Activated CD4-positive, alpha-beta T cell treated with anti-CD3 and anti-CD28 coated beads, Interleukin-2, amount 10 ng/mL, durations not matched to agents 24 days and 14 days (primary cell): Measurements from ENCODE around the gene LHX8. TPM values are rescaled to one million over a fixed set of nuclear protein-coding genes. Genes with fewer than 3 reads are reported as not detected.
"Not testable (repeated sequence)": the region's sequence is repeated elsewhere in the genome, so short reads cannot be mapped to it uniquely, and the experiment has no call there.

Source experiments
- DNase-seq: peaks from one replicate; pipeline ENCODE4 v3.0.0; 2022
- H3K27ac Mint-ChIP-seq: one replicate; pipeline ENCODE4 v1.8.0; 2022; ENCODE audit warnings: mild to moderate bottlenecking, mixed read lengths
- H3K27me3 Mint-ChIP-seq: one replicate; pipeline ENCODE4 v1.8.0; 2022; ENCODE audit warnings: mixed read lengths
- H3K36me3 Mint-ChIP-seq: one replicate; pipeline ENCODE4 v1.8.0; 2022; ENCODE audit warnings: low read depth, mild to moderate bottlenecking, mixed read lengths
- H3K4me1 Mint-ChIP-seq: one replicate; pipeline ENCODE4 v1.8.0; 2021; ENCODE audit warnings: mixed read lengths
- H3K4me3 Mint-ChIP-seq: one replicate; pipeline ENCODE4 v1.8.0; 2022; ENCODE audit warnings: mild to moderate bottlenecking, moderate library complexity, mixed read lengths
- H3K9me3 Mint-ChIP-seq: one replicate; pipeline ENCODE4 v1.8.0; 2021; ENCODE audit warnings: mixed read lengths
- intact Hi-C: fragments of 100-400 bp; cut with micrococcal nuclease; formaldehyde crosslinking; loops from one replicate; pipeline ENCODE4 v1.15.1; 2023
- total RNA-seq: library from RNA; stranded (reverse); gene quantifications from 2 replicates; pipeline ENCODE4 v1.2.3, GENCODE V29; 2022

LHX8 gene
- total RNA-seq, 1 donor from 2014 or later, result not detected

DNA sequence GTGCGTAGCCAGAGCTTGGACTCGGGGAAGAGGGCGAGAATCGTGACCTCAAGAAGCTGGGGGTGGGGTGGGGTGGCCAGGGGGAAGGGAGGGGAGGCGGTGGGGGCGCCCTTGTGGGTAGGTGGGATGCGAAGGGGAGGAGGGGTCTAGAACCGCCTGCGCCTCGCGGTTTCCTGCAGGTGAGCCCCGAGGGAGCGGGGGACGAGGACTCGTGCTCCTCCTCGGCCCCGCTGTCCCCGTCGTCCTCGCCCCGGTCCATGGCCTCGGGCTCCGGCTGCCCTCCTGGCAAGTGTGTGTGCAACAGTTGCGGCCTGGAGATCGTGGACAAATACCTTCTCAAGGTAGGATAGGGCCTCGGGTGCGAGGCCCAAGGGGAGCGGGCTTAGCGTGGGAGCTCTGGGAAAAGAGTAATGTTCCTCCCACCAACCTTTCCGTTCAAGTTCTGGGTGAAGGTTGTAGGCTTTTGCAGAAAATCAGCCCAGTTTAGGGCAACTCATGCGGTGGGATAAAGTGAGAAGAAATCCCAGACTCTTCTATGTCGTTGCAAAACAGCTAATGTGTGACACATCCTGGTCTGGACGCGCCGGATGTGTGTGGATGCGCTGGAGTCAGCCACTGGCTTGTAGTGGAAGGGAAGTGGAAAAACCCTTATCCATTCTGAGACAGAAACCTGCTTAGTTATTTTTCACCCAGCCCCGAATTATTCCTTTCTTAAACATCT lies 2.9 kb downstream of the LHX8 start:
- DNase-seq, result no peak
- H3K4me3 Mint-ChIP-seq, result no peak overlapping the region
- H3K27ac Mint-ChIP-seq, result no peak overlapping the region
- no peaks in the 10 kb centered on the region for H3K36me3 Mint-ChIP-seq
- peaks cover 65% of the 10 kb centered on the region for H3K27me3 Mint-ChIP-seq
- peaks cover 9% of the 10 kb centered on the region for H3K4me1 Mint-ChIP-seq
- peaks cover 13% of the 10 kb centered on the region for H3K9me3 Mint-ChIP-seq
- intact Hi-C loops, result loop anchor here (10.0 kb wide), 2 partner anchors 362 to 478 kb away; partner anchors contain the start of gene SLC44A5

DNA sequence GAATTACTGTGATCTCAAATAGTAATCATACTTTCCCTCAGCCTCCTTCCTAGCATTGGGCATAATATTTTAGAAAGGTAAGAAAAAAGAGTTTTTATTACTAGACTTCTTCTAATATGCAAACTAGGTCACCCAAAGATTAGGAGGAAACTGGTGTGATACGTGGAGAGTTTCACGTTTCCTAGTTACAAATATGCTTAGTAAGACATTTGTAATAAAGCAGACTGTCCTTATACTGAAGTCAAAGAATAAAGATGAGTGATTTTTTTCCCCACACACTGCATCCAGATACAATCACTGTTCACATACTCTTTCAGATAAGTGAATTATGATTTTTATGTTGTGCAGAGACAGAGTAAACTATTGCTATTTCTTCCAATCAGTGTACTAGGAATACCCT lies 17.9 kb downstream of the LHX8 start:
- H3K9me3 Mint-ChIP-seq, result no peaks in the 10 kb centered on the region
- intact Hi-C loops, result no loop called here
- no peaks in the 10 kb centered on the region for H3K36me3 Mint-ChIP-seq
- no peak overlapping the region for H3K4me3 Mint-ChIP-seq
- H3K4me1 Mint-ChIP-seq, result no peaks in the 10 kb centered on the region
- no peak for DNase-seq
- no peaks in the 10 kb centered on the region for H3K27me3 Mint-ChIP-seq
- H3K27ac Mint-ChIP-seq, result no peak overlapping the region

DNA sequence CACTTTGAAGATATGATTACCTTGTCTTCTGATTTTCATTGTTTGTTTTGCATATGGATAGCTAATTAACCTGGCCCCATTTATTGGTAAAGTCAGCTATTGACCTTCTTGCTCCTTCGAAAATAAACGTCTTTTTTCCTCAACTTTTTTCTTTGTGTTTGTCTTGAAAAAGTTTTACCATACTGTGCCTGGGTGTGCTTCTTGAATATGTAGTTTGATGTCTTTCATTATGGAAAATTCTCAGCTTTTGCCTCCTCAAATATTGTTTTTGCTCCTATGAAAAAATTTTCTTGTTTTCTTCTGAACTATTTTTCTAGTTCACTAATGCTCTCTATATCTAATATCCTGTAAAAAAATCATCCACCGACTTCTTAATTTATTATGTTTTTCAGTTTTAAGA lies 25.0 kb downstream of the LHX8 start:
- Mint-ChIP-seq H3K27ac (no peak overlapping the region), H3K4me1 (no peaks in the 10 kb centered on the region), H3K4me3 (no peak overlapping the region), H3K27me3 (no peaks in the 10 kb centered on the region), H3K36me3 (no peaks in the 10 kb centered on the region), H3K9me3 (no peaks in the 10 kb centered on the region)
- intact Hi-C loops, result no loop called here
- no peak for DNase-seq

DNA sequence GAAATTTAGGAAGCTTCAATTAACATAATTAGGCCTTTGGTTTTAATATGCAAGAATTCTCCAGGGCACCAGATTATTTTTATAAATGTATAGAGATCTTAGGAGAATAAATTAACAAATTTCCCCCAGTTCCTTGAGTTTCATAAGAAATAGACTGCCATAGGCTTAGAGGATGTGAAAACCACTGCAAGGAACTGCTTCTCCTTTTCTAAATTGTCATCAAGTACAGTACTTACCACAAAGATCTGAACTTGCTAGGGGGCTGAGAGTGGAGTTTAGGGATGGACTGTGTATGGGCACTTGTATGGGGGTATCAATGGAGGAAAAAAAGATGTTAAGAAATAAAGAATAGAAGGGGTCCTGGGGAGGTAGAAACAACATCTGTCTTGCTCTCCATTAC lies 31.1 kb downstream of the LHX8 start:
- no peaks in the 10 kb centered on the region for H3K9me3 Mint-ChIP-seq
- no peaks in the 10 kb centered on the region for H3K27me3 Mint-ChIP-seq
- no peak for DNase-seq
- no peak overlapping the region for H3K27ac Mint-ChIP-seq
- no peak overlapping the region for H3K4me3 Mint-ChIP-seq
- no peaks in the 10 kb centered on the region for H3K4me1 Mint-ChIP-seq
- intact Hi-C loops, result no loop called here
- no peaks in the 10 kb centered on the region for H3K36me3 Mint-ChIP-seq

DNA sequence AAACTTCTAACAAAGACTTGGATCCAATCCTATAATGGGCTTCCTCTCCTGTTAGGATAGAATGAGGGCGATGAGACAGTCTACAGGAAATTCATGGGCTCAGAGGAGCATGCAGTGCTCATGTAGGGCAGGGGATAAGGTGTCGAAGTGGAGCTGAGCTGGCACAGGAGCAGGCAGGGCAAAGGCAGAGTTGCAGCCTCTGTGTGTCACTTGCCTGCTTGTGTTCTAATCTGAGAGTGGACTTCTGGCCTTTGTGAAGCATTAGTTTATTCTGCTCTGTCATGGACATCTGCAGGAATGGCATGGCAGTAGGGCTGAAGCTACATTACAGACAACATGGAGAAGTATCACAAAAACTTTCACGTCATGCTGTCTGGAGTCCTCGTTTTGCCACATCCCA lies 32.6 kb downstream of the LHX8 start:
- no peaks in the 10 kb centered on the region for H3K9me3 Mint-ChIP-seq
- no peak for DNase-seq
- intact Hi-C loops, result no loop called here
- no peak overlapping the region for H3K4me3 Mint-ChIP-seq
- no peaks in the 10 kb centered on the region for H3K36me3 Mint-ChIP-seq
- H3K27me3 Mint-ChIP-seq, result no peaks in the 10 kb centered on the region
- H3K27ac Mint-ChIP-seq, result no peak overlapping the region
- H3K4me1 Mint-ChIP-seq, result no peaks in the 10 kb centered on the region

DNA sequence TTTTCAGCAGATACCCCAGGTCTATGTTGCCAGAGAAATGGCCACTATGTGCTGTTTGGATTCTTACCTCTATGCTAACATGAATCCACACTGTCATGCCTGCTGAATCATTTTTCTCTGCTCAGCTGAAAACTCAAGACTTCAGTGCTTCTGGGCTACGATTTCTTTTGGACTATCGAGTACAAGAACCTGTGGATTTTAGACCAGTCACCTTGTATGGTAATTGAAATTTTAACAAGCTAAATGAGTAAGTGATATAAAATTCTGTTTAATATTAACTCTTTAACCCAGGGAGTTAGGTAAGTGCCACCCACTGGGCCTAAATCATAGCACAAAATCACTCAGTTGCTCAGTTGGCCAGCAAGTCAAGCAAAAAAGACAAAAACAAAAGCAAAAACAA lies 35.8 kb downstream of the LHX8 start:
- intact Hi-C loops, result no loop called here

DNA sequence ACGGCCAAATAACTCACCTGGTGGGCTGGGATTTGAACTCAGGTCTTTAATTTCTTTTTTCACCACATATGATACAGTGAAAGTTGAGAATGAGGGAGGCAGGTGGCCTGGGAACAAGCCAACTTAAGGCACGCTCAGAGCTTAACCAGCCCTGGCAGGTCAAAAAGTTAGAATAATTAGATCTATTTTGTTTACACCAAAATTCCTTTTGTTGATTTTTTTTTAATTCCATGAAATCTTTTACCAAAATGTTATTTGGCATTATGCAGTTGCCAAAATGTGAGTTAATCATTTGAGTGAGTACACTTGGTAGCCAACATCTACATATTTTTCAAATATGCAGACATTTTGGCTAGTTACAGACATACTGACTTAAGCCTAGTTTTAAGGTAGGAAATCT lies 36.8 kb downstream of the LHX8 start:
- intact Hi-C loops, result no loop called here
- Mint-ChIP-seq H3K4me3 (no peak overlapping the region), H3K27me3 (no peaks in the 10 kb centered on the region), H3K27ac (no peak overlapping the region), H3K36me3 (no peaks in the 10 kb centered on the region), H3K9me3 (no peaks in the 10 kb centered on the region), H3K4me1 (no peaks in the 10 kb centered on the region)
- no peak for DNase-seq

More for the DNA sequence above, 35.8 kb downstream of the LHX8 start:
- no peak overlapping the region for H3K4me3 Mint-ChIP-seq
- DNase-seq, result no peak
- H3K36me3 Mint-ChIP-seq, result no peaks in the 10 kb centered on the region
- no peaks in the 10 kb centered on the region for H3K9me3 Mint-ChIP-seq
- H3K4me1 Mint-ChIP-seq, result no peaks in the 10 kb centered on the region
- H3K27me3 Mint-ChIP-seq, result no peaks in the 10 kb centered on the region
- no peak overlapping the region for H3K27ac Mint-ChIP-seq

DNA sequence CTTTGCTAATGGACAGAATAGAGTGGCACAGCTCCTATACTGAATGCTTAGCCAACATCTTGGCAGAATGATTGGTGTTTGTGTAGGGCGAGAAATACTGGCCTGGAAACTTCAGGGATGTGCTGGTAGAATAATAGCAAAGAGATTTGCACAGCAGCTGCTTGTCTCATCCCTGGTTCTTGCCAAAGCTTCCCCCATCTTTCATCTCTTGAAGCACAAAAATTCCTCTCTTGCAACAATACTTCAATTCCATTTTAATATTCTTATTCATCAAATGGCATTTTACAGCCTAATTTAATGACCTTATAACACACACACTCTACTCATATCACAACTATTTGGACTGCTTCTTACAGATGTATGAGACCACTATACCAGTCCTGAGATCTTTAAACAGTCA lies 37.7 kb downstream of the LHX8 start:
- H3K4me3 Mint-ChIP-seq, result no peak overlapping the region
- H3K27me3 Mint-ChIP-seq, result no peaks in the 10 kb centered on the region
- no peaks in the 10 kb centered on the region for H3K4me1 Mint-ChIP-seq
- intact Hi-C loops, result no loop called here
- no peak for DNase-seq
- H3K27ac Mint-ChIP-seq, result no peak overlapping the region
- no peaks in the 10 kb centered on the region for H3K9me3 Mint-ChIP-seq
- no peaks in the 10 kb centered on the region for H3K36me3 Mint-ChIP-seq

DNA sequence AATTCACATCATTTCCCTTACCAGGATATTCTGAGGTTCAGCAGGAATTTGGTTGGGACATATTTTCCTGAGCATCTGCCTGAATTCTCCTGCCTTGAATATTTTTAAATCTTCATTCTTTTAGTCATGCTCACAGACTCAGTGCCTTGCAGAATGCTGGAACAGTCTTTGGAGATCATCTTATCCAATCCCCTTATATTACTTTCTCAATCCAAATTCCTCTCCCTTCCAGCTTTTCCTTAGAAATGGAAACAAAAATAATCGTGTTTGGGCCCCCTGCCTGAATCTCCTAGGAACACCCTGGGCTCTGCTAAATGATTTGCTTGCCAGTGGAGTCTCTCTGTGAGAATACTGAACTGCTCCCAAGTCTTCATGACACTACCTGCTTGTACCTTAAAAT lies 38.4 kb downstream of the LHX8 start:
- H3K4me1 Mint-ChIP-seq, result no peaks in the 10 kb centered on the region
- no peak overlapping the region for H3K27ac Mint-ChIP-seq
- no peaks in the 10 kb centered on the region for H3K9me3 Mint-ChIP-seq
- no peaks in the 10 kb centered on the region for H3K27me3 Mint-ChIP-seq
- no peak for DNase-seq
- intact Hi-C loops, result no loop called here
- H3K36me3 Mint-ChIP-seq, result no peaks in the 10 kb centered on the region
- H3K4me3 Mint-ChIP-seq, result no peak overlapping the region

DNA sequence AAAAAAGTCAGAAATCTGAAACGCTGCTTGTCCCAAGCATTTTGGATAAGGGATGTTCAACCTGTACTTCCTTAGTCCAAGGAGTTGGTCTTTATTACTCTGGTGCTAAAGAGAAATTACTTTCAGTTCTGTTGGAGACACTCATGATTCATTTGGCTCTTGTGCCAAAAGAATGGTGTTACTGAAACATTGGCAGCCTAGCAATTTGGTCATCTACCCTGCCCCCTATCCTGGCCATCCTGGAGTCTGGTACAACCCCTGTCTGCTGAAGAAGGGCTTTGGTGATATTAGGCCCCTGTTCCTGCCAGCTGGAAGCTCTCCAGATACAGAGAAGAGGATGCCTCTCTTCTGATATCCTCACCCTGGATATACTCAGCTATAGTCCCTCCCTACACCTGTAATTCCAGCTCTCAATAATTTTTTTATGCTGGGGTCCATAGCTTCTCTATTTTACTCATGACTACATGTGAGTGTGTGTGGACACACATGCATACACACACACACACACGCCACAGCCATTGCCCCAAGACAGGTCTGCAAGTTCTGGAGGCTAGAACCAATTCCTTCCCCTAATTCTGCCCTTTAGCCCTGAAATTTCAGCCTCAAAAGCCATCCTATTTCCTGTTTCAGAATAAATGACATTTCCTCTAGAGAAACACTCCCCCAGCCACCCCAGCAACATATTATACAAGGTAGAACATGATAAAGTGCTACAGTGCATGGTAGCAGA lies 40.0 kb downstream of the LHX8 start:
- H3K4me1 Mint-ChIP-seq, result no peaks in the 10 kb centered on the region
- intact Hi-C loops, result no loop called here
- no peaks in the 10 kb centered on the region for H3K27me3 Mint-ChIP-seq
- H3K36me3 Mint-ChIP-seq, result no peaks in the 10 kb centered on the region
- DNase-seq, result no peak
- H3K27ac Mint-ChIP-seq, result no peak overlapping the region
- H3K4me3 Mint-ChIP-seq, result no peak overlapping the region
- no peaks in the 10 kb centered on the region for H3K9me3 Mint-ChIP-seq

DNA sequence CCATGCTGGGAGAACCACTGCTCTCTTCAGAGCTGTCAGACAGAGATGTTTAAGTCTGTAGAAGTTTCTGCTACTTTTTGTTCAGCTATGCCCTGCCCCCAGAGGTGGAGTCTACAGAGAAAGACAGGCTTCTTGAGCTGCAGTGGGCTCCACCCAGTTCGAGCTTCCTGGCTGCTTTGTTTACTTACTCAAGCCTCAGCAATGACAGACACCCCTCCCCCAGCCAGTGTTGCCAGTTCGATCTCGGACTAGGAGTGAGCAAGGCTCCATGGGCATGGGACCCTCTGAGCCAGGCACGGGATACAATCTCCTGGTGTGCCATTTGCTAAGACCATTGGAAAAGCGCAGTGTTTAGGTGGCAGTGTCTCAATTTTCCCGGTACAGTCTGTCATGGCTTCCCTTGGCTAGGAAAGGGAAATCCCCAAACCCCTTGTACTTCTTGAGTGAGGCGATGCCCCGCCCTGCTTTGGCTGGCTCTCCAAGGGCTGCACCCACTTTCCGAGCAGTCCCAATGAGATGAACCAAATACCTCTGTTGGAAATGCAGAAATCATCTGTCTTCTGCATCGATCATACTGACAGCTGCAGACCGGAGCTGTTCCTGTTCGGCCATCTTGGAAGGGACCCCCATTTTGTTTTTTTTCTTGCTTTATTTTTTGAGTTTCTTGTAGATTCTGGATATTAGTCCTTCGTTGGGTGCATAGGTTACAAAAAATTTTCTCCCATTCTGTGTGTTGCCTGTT lies 47.2 kb downstream of the LHX8 start:
- H3K27me3 Mint-ChIP-seq, H3K36me3 Mint-ChIP-seq, DNase-seq, H3K27ac Mint-ChIP-seq, H3K9me3 Mint-ChIP-seq, H3K4me1 Mint-ChIP-seq, H3K4me3 Mint-ChIP-seq, intact Hi-C loops: not testable (repeated sequence)

DNA sequence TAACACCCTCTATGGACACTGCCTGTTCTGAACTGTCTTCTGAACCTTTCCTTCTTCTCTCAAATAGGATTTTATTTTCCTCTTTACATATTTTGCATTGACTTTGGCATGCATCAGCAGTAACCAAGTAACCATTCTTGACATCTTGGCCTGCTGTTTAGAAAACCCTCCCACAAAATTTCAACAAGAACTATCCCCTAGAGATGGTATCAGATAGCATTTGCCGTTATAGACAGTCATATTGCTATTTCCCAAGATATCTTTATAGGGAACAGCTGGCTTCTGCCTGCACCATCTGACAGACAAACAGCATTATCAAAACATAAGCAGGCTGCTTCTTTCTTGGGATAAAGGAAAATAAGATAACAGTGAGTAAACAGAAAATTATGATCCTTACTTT lies 54.7 kb downstream of the LHX8 start:
- no peaks in the 10 kb centered on the region for H3K4me1 Mint-ChIP-seq
- intact Hi-C loops, result no loop called here
- no peaks in the 10 kb centered on the region for H3K9me3 Mint-ChIP-seq
- no peak overlapping the region for H3K4me3 Mint-ChIP-seq
- H3K36me3 Mint-ChIP-seq, result no peaks in the 10 kb centered on the region
- no peaks in the 10 kb centered on the region for H3K27me3 Mint-ChIP-seq
- no peak overlapping the region for H3K27ac Mint-ChIP-seq
- no peak for DNase-seq

DNA sequence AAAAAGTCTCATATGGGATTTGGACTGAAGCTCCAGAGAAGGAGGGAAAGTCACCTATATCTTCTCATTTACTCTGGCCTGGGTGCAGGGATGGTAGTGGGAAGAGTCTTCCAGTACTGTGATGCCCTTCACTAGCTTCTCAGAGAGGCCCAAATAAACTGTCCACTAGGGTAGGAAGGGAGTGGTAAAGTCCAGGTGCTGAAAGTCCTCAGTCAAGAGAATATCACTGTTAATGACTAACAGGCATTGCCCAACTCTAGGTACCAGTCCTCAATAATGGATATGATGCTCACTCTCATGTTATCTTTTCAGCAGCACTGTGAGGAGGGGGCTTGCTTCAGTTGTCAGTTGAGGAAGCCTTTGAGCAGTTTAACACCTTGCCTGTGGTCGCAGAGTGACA lies 64.0 kb downstream of the LHX8 start:
- H3K4me1 Mint-ChIP-seq, result no peaks in the 10 kb centered on the region
- intact Hi-C loops, result no loop called here
- H3K27me3 Mint-ChIP-seq, result no peaks in the 10 kb centered on the region
- no peak overlapping the region for H3K27ac Mint-ChIP-seq
- H3K4me3 Mint-ChIP-seq, result no peak overlapping the region
- DNase-seq, result no peak
- H3K9me3 Mint-ChIP-seq, result no peaks in the 10 kb centered on the region
- H3K36me3 Mint-ChIP-seq, result no peaks in the 10 kb centered on the region

DNA sequence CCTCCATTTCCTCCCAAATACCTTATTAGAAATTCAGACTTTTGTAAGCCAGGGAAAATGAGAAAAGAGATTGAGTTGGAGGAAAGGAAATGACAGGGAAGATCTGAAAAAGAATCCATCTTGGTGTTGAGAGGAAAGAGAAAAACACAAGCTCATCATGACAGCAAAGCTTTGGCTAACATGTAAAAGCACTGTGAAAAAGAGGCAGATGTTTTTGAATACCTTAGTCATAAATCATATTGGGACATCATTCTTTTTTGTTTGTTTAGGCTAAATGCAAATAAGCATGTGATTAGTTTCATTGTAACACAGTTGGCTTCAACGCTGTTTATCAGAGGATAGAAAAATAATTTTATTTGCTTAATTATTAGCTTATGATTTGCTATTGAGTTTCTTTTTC lies 64.6 kb downstream of the LHX8 start:
- no peaks in the 10 kb centered on the region for H3K27me3 Mint-ChIP-seq
- no peaks in the 10 kb centered on the region for H3K36me3 Mint-ChIP-seq
- H3K27ac Mint-ChIP-seq, result no peak overlapping the region
- H3K9me3 Mint-ChIP-seq, result no peaks in the 10 kb centered on the region
- no peaks in the 10 kb centered on the region for H3K4me1 Mint-ChIP-seq
- intact Hi-C loops, result no loop called here
- DNase-seq, result no peak
- no peak overlapping the region for H3K4me3 Mint-ChIP-seq
